HEK293 (cell line): ENCODE measurements around the gene CIART.

Experiments
- CTCF ChIA-PET: fragments of 350-600 bp; formaldehyde crosslinking; extraction: SDS; loops from one replicate; lab custom pipeline; 2021; ENCODE audit warnings: antibody characterized with exemption; lab: Yijun Ruan, JAX
- POLR2A ChIA-PET: fragments of 300-600 bp; formaldehyde crosslinking; extraction: SDS; loops from one replicate; lab custom pipeline; 2020; ENCODE audit warnings: antibody characterized with exemption, inconsistent platforms; lab: Yijun Ruan, JAX
- H3K27ac ChIP-seq: fragments of 200-500 bp; sonication (Bioruptor generic); 2 replicates; pipeline ENCODE4 v1.5.1; 2014; ENCODE audit warnings: low read depth, low read length, control low read depth, inconsistent platforms; ENCODE audit errors: extremely low read depth
- H3K36me3 ChIP-seq, 2 experiments: fragments of 200-500 bp in 1 of 2; sonication (Bioruptor generic) in 1 of 2; 1 replicate in 1 of 2; 2 replicates in 1 of 2; pipeline ENCODE4 v1.5.1; 2014 to 2017; ENCODE audit warnings: inconsistent platforms in 2 of 2, low read length in 2 of 2; ENCODE audit not compliant: control insufficient read depth in 2 of 2, insufficient read depth in 1 of 2
- H3K4me1 ChIP-seq: fragments of 200-500 bp; sonication (Bioruptor generic); 2 replicates; pipeline ENCODE4 v1.5.1; 2014; ENCODE audit warnings: mild to moderate bottlenecking, low read length, inconsistent platforms; ENCODE audit not compliant: control insufficient read depth, insufficient read depth
- H3K4me3 ChIP-seq: 2 replicates; pipeline ENCODE4 v1.5.1; 2011; ENCODE audit warnings: low read depth, mild to moderate bottlenecking, control low read depth, low read length, moderate library complexity
- H3K9me3 ChIP-seq: fragments of 200-500 bp; sonication (Bioruptor generic); 2 replicates; pipeline ENCODE4 v1.5.1; 2014; ENCODE audit warnings: low read depth, low read length, inconsistent platforms; ENCODE audit not compliant: control insufficient read depth, insufficient read depth
- EGR2 ChIP-seq: fragments of 450-650 bp; formaldehyde crosslinking; IDR thresholded peaks from 2 replicates; pipeline ENCODE4 v1.5.1; 2016; ENCODE audit warnings: low read depth, missing biosample characterization, missing genetic modification characterization
- FEZF1 ChIP-seq: fragments of 450-650 bp; formaldehyde crosslinking; IDR thresholded peaks from 2 replicates; pipeline ENCODE4 v1.5.1; 2016; ENCODE audit warnings: missing biosample characterization, missing genetic modification characterization
- SP3 ChIP-seq: fragments of 450-650 bp; formaldehyde crosslinking; IDR thresholded peaks from 2 replicates; pipeline ENCODE4 v1.5.1; 2016; ENCODE audit warnings: missing biosample characterization, missing genetic modification characterization
- TCF7L2 ChIP-seq: IDR thresholded peaks from 2 replicates; pipeline ENCODE4 v1.6.1; 2011; ENCODE audit warnings: low read depth, mild to moderate bottlenecking, inconsistent platforms, low read length, moderate library complexity, borderline replicate concordance
- ZBTB17 ChIP-seq: fragments of 450-650 bp; formaldehyde crosslinking; IDR thresholded peaks from 2 replicates; pipeline ENCODE4 v1.5.1; 2016; ENCODE audit warnings: missing biosample characterization, missing genetic modification characterization
- ZFP69B ChIP-seq: fragments of 450-650 bp; formaldehyde crosslinking; IDR thresholded peaks from 2 replicates; pipeline ENCODE4 v1.5.1; 2016; ENCODE audit warnings: missing biosample characterization, missing genetic modification characterization
- ZNF146 ChIP-seq: fragments of 450-650 bp; formaldehyde crosslinking; IDR thresholded peaks from 2 replicates; pipeline ENCODE4 v1.5.1; 2016; ENCODE audit warnings: missing biosample characterization, missing genetic modification characterization
- ZNF2 ChIP-seq: fragments of 450-650 bp; formaldehyde crosslinking; IDR thresholded peaks from 2 replicates; pipeline ENCODE4 v1.5.1; 2016; ENCODE audit warnings: missing biosample characterization, missing genetic modification characterization
- ZNF214 ChIP-seq: fragments of 450-650 bp; formaldehyde crosslinking; IDR thresholded peaks from 2 replicates; pipeline ENCODE4 v1.5.1; 2017; ENCODE audit warnings: missing biosample characterization, mild to moderate bottlenecking, missing genetic modification characterization, borderline replicate concordance
- ZNF239 ChIP-seq: fragments of 450-650 bp; formaldehyde crosslinking; IDR thresholded peaks from 2 replicates; pipeline ENCODE4 v1.5.1; 2016; ENCODE audit warnings: missing biosample characterization, missing genetic modification characterization
- ZNF24 ChIP-seq: fragments of 450-650 bp; formaldehyde crosslinking; IDR thresholded peaks from 2 replicates; pipeline ENCODE4 v1.5.1; 2016; ENCODE audit warnings: missing biosample characterization, missing genetic modification characterization
- ZNF311 ChIP-seq: fragments of 450-650 bp; formaldehyde crosslinking; IDR thresholded peaks from 2 replicates; pipeline ENCODE4 v1.5.1; 2017; ENCODE audit warnings: missing biosample characterization, missing genetic modification characterization, borderline replicate concordance
- ZNF404 ChIP-seq: fragments of 450-650 bp; formaldehyde crosslinking; IDR thresholded peaks from 2 replicates; pipeline ENCODE4 v1.5.1; 2017; ENCODE audit warnings: missing biosample characterization, missing genetic modification characterization
- ZNF544 ChIP-seq: fragments of 450-650 bp; formaldehyde crosslinking; IDR thresholded peaks from 2 replicates; pipeline ENCODE4 v1.5.0; 2017; ENCODE audit warnings: missing biosample characterization, missing genetic modification characterization
- ZNF549 ChIP-seq: fragments of 450-650 bp; IDR thresholded peaks from 2 replicates; pipeline ENCODE4 v1.5.1; 2018; ENCODE audit warnings: missing biosample characterization, missing genetic modification characterization, mild to moderate bottlenecking, inconsistent platforms, moderate library complexity
- ZNF654 ChIP-seq: fragments of 450-650 bp; formaldehyde crosslinking; IDR thresholded peaks from 2 replicates; pipeline ENCODE4 v1.5.1; 2016; ENCODE audit warnings: low read depth, missing biosample characterization, missing genetic modification characterization
- ZNF785 ChIP-seq: fragments of 450-650 bp; formaldehyde crosslinking; IDR thresholded peaks from 2 replicates; pipeline ENCODE4 v1.5.1; 2016; ENCODE audit warnings: missing biosample characterization, missing genetic modification characterization
- ZNF792 ChIP-seq: fragments of 450-650 bp; formaldehyde crosslinking; IDR thresholded peaks from 2 replicates; pipeline ENCODE4 v1.5.1; 2016; ENCODE audit warnings: missing biosample characterization, missing genetic modification characterization
- TF ChIP-seq, protein P1 (sequence below): fragments of 450-650 bp; formaldehyde crosslinking; IDR thresholded peaks from 2 replicates; pipeline ENCODE4 v1.5.1; 2016; ENCODE audit warnings: missing biosample characterization, missing genetic modification characterization
- TF ChIP-seq, protein P2 (sequence below): fragments of 450-650 bp; formaldehyde crosslinking; IDR thresholded peaks from 2 replicates; pipeline ENCODE4 v1.5.1; 2016; ENCODE audit warnings: missing biosample characterization, missing genetic modification characterization
- TF ChIP-seq, protein P3 (sequence below): fragments of 450-650 bp; formaldehyde crosslinking; IDR thresholded peaks from 2 replicates; pipeline ENCODE4 v1.5.1; 2016; ENCODE audit warnings: missing biosample characterization, missing genetic modification characterization, low read depth
- TF ChIP-seq, protein P4 (sequence below): fragments of 450-650 bp; formaldehyde crosslinking; IDR thresholded peaks from 2 replicates; pipeline ENCODE4 v1.5.1; 2016; ENCODE audit warnings: missing biosample characterization, missing genetic modification characterization
- TF ChIP-seq, protein P5 (sequence below): fragments of 450-650 bp; formaldehyde crosslinking; IDR thresholded peaks from 2 replicates; pipeline ENCODE4 v1.5.1; 2016; ENCODE audit warnings: missing biosample characterization, missing genetic modification characterization
- TF ChIP-seq, protein P6 (sequence below): IDR thresholded peaks from 2 replicates; pipeline ENCODE4 v1.6.1; 2011; ENCODE audit warnings: mild to moderate bottlenecking, low read depth, low read length, borderline replicate concordance

Gene CIART

DNA sequence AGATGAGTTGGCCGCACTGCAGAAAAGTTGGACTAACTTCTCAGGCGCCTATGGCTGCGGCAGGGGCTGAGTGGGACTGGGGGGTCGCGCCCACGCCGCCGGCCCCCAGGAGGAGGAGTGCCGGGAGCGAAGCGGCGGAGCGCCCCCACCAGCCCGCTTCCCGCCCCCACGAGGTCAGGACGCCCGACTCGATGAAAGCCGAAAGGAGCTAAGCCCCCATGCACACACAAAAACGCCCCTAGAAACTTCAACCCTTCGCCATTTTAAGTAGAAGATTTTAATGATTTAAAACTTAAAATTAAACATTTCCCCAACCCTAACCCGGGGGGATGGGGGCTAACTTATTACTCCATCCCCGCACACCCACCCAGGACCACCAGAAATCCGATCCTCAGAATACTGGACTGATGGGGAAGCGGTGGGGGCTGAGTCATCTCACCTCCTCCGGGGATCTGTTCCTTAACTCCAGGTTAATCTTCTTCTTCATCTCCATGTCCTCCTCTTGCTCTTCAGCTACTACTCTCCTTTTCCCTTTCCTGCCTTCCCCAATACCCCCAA lies 47.0 kb upstream of the CIART start:
- POLR2A ChIA-PET = interaction anchor here (0.8 kb wide), 1 partner anchor 128 kb away, joined by 4 read pairs; the partner anchor contains the start of gene RPRD2
- peaks cover 10 to 13% of the 10 kb centered on the region in 2 experiments for H3K36me3 ChIP-seq
- TF ChIP-seq ZNF404 (tag by site-specific recombination) (no peak), ZNF549 (tag by site-specific recombination) (no peak), ZNF785 (no peak), ZNF214 (no peak), ZNF544 (no peak), ZNF146 (tag by site-specific recombination) (no peak), ZNF311 (tag by site-specific recombination) (no peak), ZNF792 (tag by site-specific recombination) (no peak), EGR2 (tag by site-specific recombination) (peak; percentile 68; the same call in 1 of the 2 replicates), ZNF239 (no peak), ZNF24 (no peak), TCF7L2 (no peak), ZNF2 (tag by site-specific recombination) (no peak), ZNF654 (tag by site-specific recombination) (0 out of 2 replicates have a peak, but pooled peaks have one; percentile 3), ZBTB17 (tag by site-specific recombination) (no peak), FEZF1 (no peak), SP3 (tag by site-specific recombination) (no peak), ZFP69B (tag by site-specific recombination) (no peak)
- TF ChIP-seq, protein P1, sequence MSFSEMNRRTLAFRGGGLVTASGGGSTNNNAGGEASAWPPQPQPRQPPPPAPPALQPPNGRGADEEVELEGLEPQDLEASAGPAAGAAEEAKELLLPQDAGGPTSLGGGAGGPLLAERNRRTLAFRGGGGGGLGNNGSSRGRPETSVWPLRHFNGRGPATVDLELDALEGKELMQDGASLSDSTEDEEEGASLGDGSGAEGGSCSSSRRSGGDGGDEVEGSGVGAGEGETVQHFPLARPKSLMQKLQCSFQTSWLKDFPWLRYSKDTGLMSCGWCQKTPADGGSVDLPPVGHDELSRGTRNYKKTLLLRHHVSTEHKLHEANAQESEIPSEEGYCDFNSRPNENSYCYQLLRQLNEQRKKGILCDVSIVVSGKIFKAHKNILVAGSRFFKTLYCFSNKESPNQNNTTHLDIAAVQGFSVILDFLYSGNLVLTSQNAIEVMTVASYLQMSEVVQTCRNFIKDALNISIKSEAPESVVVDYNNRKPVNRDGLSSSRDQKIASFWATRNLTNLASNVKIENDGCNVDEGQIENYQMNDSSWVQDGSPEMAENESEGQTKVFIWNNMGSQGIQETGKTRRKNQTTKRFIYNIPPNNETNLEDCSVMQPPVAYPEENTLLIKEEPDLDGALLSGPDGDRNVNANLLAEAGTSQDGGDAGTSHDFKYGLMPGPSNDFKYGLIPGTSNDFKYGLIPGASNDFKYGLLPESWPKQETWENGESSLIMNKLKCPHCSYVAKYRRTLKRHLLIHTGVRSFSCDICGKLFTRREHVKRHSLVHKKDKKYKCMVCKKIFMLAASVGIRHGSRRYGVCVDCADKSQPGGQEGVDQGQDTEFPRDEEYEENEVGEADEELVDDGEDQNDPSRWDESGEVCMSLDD (tag by site-specific recombination) = no peak
- TF ChIP-seq, protein P2, sequence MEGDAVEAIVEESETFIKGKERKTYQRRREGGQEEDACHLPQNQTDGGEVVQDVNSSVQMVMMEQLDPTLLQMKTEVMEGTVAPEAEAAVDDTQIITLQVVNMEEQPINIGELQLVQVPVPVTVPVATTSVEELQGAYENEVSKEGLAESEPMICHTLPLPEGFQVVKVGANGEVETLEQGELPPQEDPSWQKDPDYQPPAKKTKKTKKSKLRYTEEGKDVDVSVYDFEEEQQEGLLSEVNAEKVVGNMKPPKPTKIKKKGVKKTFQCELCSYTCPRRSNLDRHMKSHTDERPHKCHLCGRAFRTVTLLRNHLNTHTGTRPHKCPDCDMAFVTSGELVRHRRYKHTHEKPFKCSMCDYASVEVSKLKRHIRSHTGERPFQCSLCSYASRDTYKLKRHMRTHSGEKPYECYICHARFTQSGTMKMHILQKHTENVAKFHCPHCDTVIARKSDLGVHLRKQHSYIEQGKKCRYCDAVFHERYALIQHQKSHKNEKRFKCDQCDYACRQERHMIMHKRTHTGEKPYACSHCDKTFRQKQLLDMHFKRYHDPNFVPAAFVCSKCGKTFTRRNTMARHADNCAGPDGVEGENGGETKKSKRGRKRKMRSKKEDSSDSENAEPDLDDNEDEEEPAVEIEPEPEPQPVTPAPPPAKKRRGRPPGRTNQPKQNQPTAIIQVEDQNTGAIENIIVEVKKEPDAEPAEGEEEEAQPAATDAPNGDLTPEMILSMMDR (tag by site-specific recombination) = peak; percentile 65
- TF ChIP-seq, protein P3, sequence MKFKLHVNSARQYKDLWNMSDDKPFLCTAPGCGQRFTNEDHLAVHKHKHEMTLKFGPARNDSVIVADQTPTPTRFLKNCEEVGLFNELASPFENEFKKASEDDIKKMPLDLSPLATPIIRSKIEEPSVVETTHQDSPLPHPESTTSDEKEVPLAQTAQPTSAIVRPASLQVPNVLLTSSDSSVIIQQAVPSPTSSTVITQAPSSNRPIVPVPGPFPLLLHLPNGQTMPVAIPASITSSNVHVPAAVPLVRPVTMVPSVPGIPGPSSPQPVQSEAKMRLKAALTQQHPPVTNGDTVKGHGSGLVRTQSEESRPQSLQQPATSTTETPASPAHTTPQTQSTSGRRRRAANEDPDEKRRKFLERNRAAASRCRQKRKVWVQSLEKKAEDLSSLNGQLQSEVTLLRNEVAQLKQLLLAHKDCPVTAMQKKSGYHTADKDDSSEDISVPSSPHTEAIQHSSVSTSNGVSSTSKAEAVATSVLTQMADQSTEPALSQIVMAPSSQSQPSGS = no peak
- TF ChIP-seq, protein P4, sequence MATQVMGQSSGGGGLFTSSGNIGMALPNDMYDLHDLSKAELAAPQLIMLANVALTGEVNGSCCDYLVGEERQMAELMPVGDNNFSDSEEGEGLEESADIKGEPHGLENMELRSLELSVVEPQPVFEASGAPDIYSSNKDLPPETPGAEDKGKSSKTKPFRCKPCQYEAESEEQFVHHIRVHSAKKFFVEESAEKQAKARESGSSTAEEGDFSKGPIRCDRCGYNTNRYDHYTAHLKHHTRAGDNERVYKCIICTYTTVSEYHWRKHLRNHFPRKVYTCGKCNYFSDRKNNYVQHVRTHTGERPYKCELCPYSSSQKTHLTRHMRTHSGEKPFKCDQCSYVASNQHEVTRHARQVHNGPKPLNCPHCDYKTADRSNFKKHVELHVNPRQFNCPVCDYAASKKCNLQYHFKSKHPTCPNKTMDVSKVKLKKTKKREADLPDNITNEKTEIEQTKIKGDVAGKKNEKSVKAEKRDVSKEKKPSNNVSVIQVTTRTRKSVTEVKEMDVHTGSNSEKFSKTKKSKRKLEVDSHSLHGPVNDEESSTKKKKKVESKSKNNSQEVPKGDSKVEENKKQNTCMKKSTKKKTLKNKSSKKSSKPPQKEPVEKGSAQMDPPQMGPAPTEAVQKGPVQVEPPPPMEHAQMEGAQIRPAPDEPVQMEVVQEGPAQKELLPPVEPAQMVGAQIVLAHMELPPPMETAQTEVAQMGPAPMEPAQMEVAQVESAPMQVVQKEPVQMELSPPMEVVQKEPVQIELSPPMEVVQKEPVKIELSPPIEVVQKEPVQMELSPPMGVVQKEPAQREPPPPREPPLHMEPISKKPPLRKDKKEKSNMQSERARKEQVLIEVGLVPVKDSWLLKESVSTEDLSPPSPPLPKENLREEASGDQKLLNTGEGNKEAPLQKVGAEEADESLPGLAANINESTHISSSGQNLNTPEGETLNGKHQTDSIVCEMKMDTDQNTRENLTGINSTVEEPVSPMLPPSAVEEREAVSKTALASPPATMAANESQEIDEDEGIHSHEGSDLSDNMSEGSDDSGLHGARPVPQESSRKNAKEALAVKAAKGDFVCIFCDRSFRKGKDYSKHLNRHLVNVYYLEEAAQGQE = no peak
- TF ChIP-seq, protein P5, sequence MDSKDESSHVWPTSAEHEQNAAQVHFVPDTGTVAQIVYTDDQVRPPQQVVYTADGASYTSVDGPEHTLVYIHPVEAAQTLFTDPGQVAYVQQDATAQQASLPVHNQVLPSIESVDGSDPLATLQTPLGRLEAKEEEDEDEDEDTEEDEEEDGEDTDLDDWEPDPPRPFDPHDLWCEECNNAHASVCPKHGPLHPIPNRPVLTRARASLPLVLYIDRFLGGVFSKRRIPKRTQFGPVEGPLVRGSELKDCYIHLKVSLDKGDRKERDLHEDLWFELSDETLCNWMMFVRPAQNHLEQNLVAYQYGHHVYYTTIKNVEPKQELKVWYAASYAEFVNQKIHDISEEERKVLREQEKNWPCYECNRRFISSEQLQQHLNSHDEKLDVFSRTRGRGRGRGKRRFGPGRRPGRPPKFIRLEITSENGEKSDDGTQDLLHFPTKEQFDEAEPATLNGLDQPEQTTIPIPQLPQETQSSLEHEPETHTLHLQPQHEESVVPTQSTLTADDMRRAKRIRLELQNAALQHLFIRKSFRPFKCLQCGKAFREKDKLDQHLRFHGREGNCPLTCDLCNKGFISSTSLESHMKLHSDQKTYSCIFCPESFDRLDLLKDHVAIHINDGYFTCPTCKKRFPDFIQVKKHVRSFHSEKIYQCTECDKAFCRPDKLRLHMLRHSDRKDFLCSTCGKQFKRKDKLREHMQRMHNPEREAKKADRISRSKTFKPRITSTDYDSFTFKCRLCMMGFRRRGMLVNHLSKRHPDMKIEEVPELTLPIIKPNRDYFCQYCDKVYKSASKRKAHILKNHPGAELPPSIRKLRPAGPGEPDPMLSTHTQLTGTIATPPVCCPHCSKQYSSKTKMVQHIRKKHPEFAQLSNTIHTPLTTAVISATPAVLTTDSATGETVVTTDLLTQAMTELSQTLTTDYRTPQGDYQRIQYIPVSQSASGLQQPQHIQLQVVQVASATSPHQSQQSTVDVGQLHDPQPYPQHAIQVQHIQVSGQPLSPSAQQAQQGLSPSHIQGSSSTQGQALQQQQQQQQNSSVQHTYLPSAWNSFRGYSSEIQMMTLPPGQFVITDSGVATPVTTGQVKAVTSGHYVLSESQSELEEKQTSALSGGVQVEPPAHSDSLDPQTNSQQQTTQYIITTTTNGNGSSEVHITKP (tag by site-specific recombination) = no peak
- TF ChIP-seq, protein P6, sequence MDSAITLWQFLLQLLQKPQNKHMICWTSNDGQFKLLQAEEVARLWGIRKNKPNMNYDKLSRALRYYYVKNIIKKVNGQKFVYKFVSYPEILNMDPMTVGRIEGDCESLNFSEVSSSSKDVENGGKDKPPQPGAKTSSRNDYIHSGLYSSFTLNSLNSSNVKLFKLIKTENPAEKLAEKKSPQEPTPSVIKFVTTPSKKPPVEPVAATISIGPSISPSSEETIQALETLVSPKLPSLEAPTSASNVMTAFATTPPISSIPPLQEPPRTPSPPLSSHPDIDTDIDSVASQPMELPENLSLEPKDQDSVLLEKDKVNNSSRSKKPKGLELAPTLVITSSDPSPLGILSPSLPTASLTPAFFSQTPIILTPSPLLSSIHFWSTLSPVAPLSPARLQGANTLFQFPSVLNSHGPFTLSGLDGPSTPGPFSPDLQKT = no peak

More for the DNA sequence above, 47.0 kb upstream of the CIART start:
- CTCF ChIA-PET = interaction anchor here (0.6 to 0.8 kb wide), 3 partner anchors 40 to 73 kb away, joined by 3 to 4 read pairs (median 3); no protein-coding TSS in a partner anchor
- peak overlapping the region; percentile 89 for H3K4me3 ChIP-seq
- no peaks in the 10 kb centered on the region; the same call in 1 of the 2 replicates for H3K4me1 ChIP-seq
- no peaks in the 10 kb centered on the region for H3K9me3 ChIP-seq
- peak overlapping the region; percentile 82 for H3K27ac ChIP-seq
